NB4 (cell line): ENCODE data around the gene RPS6KL1.

Experiments
- MYC ChIP-seq: IDR thresholded peaks from 2 replicates; pipeline ENCODE4 v1.6.1; 2011; ENCODE audit warnings: low read depth, low read length
- POLR2A ChIP-seq: IDR thresholded peaks from 2 replicates; pipeline ENCODE4 v1.6.1; 2011; ENCODE audit warnings: mild to moderate bottlenecking; ENCODE audit not compliant: insufficient read length; ENCODE audit errors: extremely low read depth
- TF ChIP-seq, protein P1 (sequence below): IDR thresholded peaks from one replicate; pipeline ENCODE4 v1.5.1; 2012; ENCODE audit warnings: low read depth, low read length
- TF ChIP-seq, protein P2 (sequence below): IDR thresholded peaks from 2 replicates; pipeline ENCODE4 v1.6.1; 2011; ENCODE audit warnings: low read depth, low read length

DNA sequence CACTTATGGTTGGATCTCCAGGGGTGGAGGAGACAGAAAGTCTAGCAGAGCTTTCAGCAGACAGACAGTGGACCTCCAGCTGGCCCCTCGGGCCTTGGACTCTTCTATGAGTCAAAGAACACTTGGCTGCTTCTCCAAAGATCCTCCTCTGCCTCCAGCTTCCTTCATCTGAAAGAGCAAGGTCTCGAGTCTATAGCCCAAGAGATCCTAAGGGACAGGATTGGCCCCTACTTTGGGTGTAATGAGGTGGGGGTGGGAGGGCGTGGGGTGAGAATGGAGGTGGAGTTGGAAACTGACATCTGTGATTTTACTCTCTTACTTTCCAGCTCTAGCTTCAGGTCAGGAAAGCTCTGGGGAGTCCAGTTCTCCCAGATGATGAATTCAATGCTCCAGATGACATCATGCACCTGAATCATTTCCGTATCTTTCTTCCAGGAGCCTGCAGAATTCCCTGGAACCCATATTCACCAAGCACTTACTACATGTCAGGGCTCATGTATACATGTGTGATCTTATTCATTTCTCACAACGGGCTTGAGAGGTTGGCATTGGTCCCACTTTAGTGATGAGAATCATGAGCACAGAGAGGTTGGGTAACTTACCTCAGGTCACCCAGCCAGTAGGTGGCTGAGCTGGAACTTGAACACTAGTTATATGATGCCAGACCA lies 42.6 kb upstream of the RPS6KL1 start:
- TF ChIP-seq, protein P1, sequence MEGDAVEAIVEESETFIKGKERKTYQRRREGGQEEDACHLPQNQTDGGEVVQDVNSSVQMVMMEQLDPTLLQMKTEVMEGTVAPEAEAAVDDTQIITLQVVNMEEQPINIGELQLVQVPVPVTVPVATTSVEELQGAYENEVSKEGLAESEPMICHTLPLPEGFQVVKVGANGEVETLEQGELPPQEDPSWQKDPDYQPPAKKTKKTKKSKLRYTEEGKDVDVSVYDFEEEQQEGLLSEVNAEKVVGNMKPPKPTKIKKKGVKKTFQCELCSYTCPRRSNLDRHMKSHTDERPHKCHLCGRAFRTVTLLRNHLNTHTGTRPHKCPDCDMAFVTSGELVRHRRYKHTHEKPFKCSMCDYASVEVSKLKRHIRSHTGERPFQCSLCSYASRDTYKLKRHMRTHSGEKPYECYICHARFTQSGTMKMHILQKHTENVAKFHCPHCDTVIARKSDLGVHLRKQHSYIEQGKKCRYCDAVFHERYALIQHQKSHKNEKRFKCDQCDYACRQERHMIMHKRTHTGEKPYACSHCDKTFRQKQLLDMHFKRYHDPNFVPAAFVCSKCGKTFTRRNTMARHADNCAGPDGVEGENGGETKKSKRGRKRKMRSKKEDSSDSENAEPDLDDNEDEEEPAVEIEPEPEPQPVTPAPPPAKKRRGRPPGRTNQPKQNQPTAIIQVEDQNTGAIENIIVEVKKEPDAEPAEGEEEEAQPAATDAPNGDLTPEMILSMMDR, result no peak
- TF ChIP-seq POLR2A (no peak), MYC (no peak)
- TF ChIP-seq, protein P2, sequence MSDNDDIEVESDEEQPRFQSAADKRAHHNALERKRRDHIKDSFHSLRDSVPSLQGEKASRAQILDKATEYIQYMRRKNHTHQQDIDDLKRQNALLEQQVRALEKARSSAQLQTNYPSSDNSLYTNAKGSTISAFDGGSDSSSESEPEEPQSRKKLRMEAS, result no peak
